K562 (cell line): ENCODE results near the gene CTNS. TPM values are rescaled to one million over a fixed set of nuclear protein-coding genes. Genes with fewer than 3 reads are reported as not detected.

Experiments used
- ATAC-seq: fragments of 200-7000 bp; cut with Tn5 transposase; 3 replicates; pipeline ENCODE4 v1.9.1; 2020; ENCODE audit warnings: moderate library complexity
- BruUV-seq: library from RNA; stranded (reverse); fragments of 400-500 nt; replicated peaks from 2 replicates; lab custom pipeline; 2021; lab: Mats Ljungman, UMichigan
- CTCF ChIA-PET: fragments of 300-600 bp; formaldehyde crosslinking; extraction: SDS; loops from one replicate; lab custom pipeline; 2021; ENCODE audit warnings: low intra/inter-chr PET ratio; lab: Yijun Ruan, JAX
- POLR2A ChIA-PET: fragments of 300-600, 350-650 bp; sonication (Branson Sonifier 250); formaldehyde crosslinking; extraction: SDS; loops from one replicate; lab custom pipeline; 2021; ENCODE audit warnings: antibody characterized with exemption, inconsistent platforms; lab: Yijun Ruan, JAX
- DNase-seq, 4 experiments: peaks; one replicate each; pipeline versions ENCODE4 v3.0.0 to v3.0.0-alpha.2; 2011 to 2018; ENCODE audit warnings: low spot score in 3 of 4, mixed read lengths in 3 of 4; ENCODE audit errors: extremely low read depth in 1 of 4
- FAIRE-seq: peaks from 2 replicates; lab custom pipeline; 2011; peaks lifted over from hg19 to GRCh38; lab: Jason Lieb, UNC
- H2AFZ ChIP-seq: 2 replicates; pipeline ENCODE4 v1.6.0; 2011; ENCODE audit warnings: low read depth, low read length, control low read depth, inconsistent platforms
- H3K27ac ChIP-seq: fragments of 200-600 bp; 3 replicates; pipeline ENCODE4 v1.8.0; 2011; ENCODE audit warnings: low read depth, mild to moderate bottlenecking, control low read depth, inconsistent platforms, low read length, moderate library complexity, mixed read lengths; ENCODE audit errors: extremely low read depth
- H3K27me3 ChIP-seq, 2 experiments: fragments of 300-600 bp in 1 of 2; 2 replicates in 1 of 2; 3 replicates in 1 of 2; pipeline versions ENCODE4 v1.6.0 to v1.8.0; 2011; ENCODE audit warnings: inconsistent platforms in 2 of 2, low read length in 2 of 2, mild to moderate bottlenecking in 1 of 2, mixed read lengths in 1 of 2, moderate library complexity in 1 of 2; ENCODE audit not compliant: control insufficient read depth in 2 of 2, insufficient read depth in 2 of 2
- H3K36me3 ChIP-seq: fragments of 300-600 bp; 3 replicates; pipeline ENCODE4 v1.8.0; 2011; ENCODE audit warnings: mild to moderate bottlenecking, low read length, inconsistent platforms; ENCODE audit not compliant: control insufficient read depth, insufficient read depth
- H3K4me1 ChIP-seq, 2 experiments: fragments of 200-600 bp in 1 of 2; replicated peaks in 1 of 2; 2 replicates in 1 of 2; 3 replicates in 1 of 2; pipeline versions ENCODE4 v1.5.1 to v1.8.0; 2011; ENCODE audit warnings: inconsistent platforms in 2 of 2, low read length in 2 of 2, mild to moderate bottlenecking in 1 of 2, mixed read lengths in 1 of 2, moderate library complexity in 1 of 2; ENCODE audit not compliant: control insufficient read depth in 2 of 2, insufficient read depth in 2 of 2
- H3K4me2 ChIP-seq: 2 replicates; pipeline ENCODE4 v1.6.1; 2011; ENCODE audit warnings: low read length, control low read depth, inconsistent platforms, mixed read lengths; ENCODE audit not compliant: insufficient read depth
- H3K4me3 ChIP-seq: fragments of 200-600 bp; sonication (generic), shearing (Covaris generic); 2 replicates; pipeline ENCODE4 v1.5.1; 2016; ENCODE audit warnings: control low read depth, inconsistent platforms
- H3K79me2 ChIP-seq: fragments of 200-600 bp; 3 replicates; pipeline ENCODE4 v1.8.0; 2011; ENCODE audit warnings: low read length, inconsistent platforms; ENCODE audit not compliant: control insufficient read depth, insufficient read depth
- H3K9ac ChIP-seq, 2 experiments: 2 replicates each; pipeline versions ENCODE4 v1.6.0 to v1.6.1; 2011; ENCODE audit warnings: low read depth in 2 of 2, low read length in 2 of 2, control low read depth in 1 of 2, inconsistent platforms in 1 of 2, mild to moderate bottlenecking in 1 of 2, mixed read lengths in 1 of 2; ENCODE audit not compliant: insufficient read depth in 1 of 2
- H3K9me1 ChIP-seq: one replicate; pipeline ENCODE4 v1.6.0; 2011; ENCODE audit warnings: inconsistent platforms, mild to moderate bottlenecking, low read length, moderate library complexity; ENCODE audit not compliant: control insufficient read depth, insufficient read depth
- H3K9me3 ChIP-seq: replicated peaks from 2 replicates; pipeline ENCODE4 v1.5.1; 2011; ENCODE audit warnings: low read depth, low read length, inconsistent platforms; ENCODE audit not compliant: control insufficient read depth, insufficient read depth
- H4K20me1 ChIP-seq: replicated peaks from 2 replicates; pipeline ENCODE4 v1.6.1; 2011; ENCODE audit warnings: low read length, inconsistent platforms, mixed read lengths; ENCODE audit not compliant: control insufficient read depth, insufficient read depth
- DIDO1 ChIP-seq: fragments of 450-650 bp; IDR thresholded peaks from 2 replicates; pipeline ENCODE4 v1.6.1; 2016; ENCODE audit warnings: low read depth, missing biosample characterization, missing genetic modification characterization
- HDAC8 ChIP-seq: fragments of 450-650 bp; IDR thresholded peaks from 2 replicates; pipeline ENCODE4 v1.6.1; 2016; ENCODE audit warnings: mild to moderate bottlenecking, missing genetic modification characterization, moderate library complexity, missing compliant biosample characterization
- MCM3 ChIP-seq: fragments of 450-650 bp; IDR thresholded peaks from 2 replicates; pipeline ENCODE4 v1.6.1; 2016
- MYC ChIP-seq, 2 experiments: fragments of 250-450 bp in 1 of 2; sonication (Bioruptor Pico) in 1 of 2; IDR thresholded peaks; 2 replicates each; pipeline versions ENCODE4 v1.5.1 to v1.6.1; 2012 to 2021; ENCODE audit warnings: low read depth in 2 of 2, borderline replicate concordance in 1 of 2, improper control_type of control experiment in 1 of 2, low read length in 1 of 2, mild to moderate bottlenecking in 1 of 2, moderate library complexity in 1 of 2
- ZNF324 ChIP-seq: fragments of 250-450 bp; sonication (Bioruptor Pico); IDR thresholded peaks from 2 replicates; pipeline ENCODE4 v1.4.0; 2020; ENCODE audit warnings: mild to moderate bottlenecking
- WGBS: fragments of 100-300 bp; shearing (Covaris generic); methylation state at CpG from one replicate; pipeline ENCODE4 v1.1.6; 2016; ENCODE audit warnings: low coverage, mixed read lengths; ENCODE audit not compliant: insufficient coverage; ENCODE audit errors: missing lambda C conversion rate; 5-methylcytosine and 5-hydroxymethylcytosine counted together
- in situ Hi-C: fragments of 300-500 bp; cut with MboI; formaldehyde crosslinking; loops from 4 replicates; pipeline ENCODE4 v1.15.0; 2018; ENCODE audit warnings: inconsistent platforms, mixed read lengths
- intact Hi-C: fragments of 100-400 bp; cut with micrococcal nuclease; formaldehyde crosslinking; loops from 2 replicates; pipeline ENCODE4 v1.14.2; 2022
- polyA plus RNA-seq, 8 experiments: library from polyadenylated mRNA; depleted of rRNA in 4 of 8; stranded (reverse) in 5 of 8; unstranded in 3 of 8; fragments of >200 nt; fragmentation: Nextera tagmentation in 2 of 8; fragmentation: Illumina TruSeq in 1 of 8; extraction: Ambion mirVana in 2 of 8; extraction: Trizol in 1 of 8; gene quantifications; 2 replicates each; pipeline versions ENCODE4 v1.2.1 to v1.2.3, GENCODE V29; 2011 to 2014; ENCODE audit warnings: inconsistent platforms in 1 of 8, missing spikeins in 1 of 8
- total RNA-seq, 7 experiments: library from RNA; depleted of rRNA in 6 of 7; stranded (reverse); fragments of >200 nt in 6 of 7; fragmentation: Illumina TruSeq in 2 of 7; extraction: Trizol in 2 of 7; gene quantifications; 2 replicates each; pipeline versions ENCODE4 v1.2.1 to v1.2.3, GENCODE V29; 2011 to 2021; ENCODE audit warnings: low replicate concordance in 1 of 7
- TF ChIP-seq, protein P1 (sequence below): sonication (generic); formaldehyde crosslinking; IDR thresholded peaks from 2 replicates; pipeline ENCODE4 v1.8.0; 2022; ENCODE audit warnings: mild to moderate bottlenecking, missing genetic modification reagents

CTNS gene
- total and polyA plus RNA-seq, 9 of the 15 experiments (the other 6 are each of a cell fraction or from before 2014, with no cell fraction given): 0.66 to 8.4 (median 4.9) TPM

DNA sequence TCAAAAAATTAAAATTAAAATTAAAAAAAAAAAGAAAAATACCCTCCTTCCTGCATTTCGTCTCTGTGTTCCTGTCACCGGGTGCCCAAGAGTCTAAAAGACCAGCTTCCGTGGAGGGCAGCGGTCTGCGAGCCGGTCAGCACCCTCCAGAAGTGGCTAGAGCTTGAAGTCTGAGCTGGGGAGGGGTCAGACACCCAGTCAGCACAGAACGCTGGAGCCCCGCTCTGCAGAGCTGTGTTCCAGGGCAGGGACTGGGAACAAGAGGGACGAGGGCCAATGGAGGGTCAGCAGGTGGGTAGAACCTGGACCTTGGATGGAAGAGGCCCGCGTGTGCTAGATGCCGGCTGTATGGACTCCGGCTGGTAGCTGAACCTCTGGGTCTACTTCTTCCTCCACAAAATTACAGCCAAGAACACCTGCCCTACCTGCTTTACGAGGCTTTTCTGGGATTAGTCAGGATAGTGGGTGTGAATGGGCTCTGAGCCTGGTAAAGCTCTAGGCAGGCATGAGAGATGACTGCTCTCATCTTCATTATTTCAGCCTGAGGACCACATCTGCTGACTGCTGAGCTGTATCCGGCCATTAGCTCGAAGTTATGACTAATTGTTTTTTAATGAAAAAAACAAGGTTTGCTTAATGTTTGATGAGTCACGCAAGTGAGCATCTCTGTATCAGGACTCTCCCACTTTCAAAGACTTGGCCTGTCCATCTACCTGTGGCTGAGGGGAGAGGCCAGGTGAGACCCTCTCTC, 33.3 kb upstream of the CTNS start:
- intact Hi-C loops: loop anchor here (5.0 to 10.0 kb wide), 2 partner anchors 34 to 92 kb away; partner anchors contain the start of genes CTNS, P2RX5 and SHPK
- WGBS: 70% methylated on average over 7 of the region's 17 CpGs
- H3K9me3 ChIP-seq: no peaks in the 10 kb centered on the region
- no peaks in the 10 kb centered on the region for H3K79me2 ChIP-seq
- H2AFZ ChIP-seq: no peak overlapping the region
- FAIRE-seq (no peak), ATAC-seq (no peak), DNase-seq (no peak)
- H3K27ac ChIP-seq: no peak overlapping the region
- H3K27me3 ChIP-seq: no peaks in the 10 kb centered on the region
- no peaks in the 10 kb centered on the region for H3K9me1 ChIP-seq
- TF ChIP-seq, protein P1, sequence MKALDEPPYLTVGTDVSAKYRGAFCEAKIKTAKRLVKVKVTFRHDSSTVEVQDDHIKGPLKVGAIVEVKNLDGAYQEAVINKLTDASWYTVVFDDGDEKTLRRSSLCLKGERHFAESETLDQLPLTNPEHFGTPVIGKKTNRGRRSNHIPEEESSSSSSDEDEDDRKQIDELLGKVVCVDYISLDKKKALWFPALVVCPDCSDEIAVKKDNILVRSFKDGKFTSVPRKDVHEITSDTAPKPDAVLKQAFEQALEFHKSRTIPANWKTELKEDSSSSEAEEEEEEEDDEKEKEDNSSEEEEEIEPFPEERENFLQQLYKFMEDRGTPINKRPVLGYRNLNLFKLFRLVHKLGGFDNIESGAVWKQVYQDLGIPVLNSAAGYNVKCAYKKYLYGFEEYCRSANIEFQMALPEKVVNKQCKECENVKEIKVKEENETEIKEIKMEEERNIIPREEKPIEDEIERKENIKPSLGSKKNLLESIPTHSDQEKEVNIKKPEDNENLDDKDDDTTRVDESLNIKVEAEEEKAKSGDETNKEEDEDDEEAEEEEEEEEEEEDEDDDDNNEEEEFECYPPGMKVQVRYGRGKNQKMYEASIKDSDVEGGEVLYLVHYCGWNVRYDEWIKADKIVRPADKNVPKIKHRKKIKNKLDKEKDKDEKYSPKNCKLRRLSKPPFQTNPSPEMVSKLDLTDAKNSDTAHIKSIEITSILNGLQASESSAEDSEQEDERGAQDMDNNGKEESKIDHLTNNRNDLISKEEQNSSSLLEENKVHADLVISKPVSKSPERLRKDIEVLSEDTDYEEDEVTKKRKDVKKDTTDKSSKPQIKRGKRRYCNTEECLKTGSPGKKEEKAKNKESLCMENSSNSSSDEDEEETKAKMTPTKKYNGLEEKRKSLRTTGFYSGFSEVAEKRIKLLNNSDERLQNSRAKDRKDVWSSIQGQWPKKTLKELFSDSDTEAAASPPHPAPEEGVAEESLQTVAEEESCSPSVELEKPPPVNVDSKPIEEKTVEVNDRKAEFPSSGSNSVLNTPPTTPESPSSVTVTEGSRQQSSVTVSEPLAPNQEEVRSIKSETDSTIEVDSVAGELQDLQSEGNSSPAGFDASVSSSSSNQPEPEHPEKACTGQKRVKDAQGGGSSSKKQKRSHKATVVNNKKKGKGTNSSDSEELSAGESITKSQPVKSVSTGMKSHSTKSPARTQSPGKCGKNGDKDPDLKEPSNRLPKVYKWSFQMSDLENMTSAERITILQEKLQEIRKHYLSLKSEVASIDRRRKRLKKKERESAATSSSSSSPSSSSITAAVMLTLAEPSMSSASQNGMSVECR (CRISPR knock-in tag): no peak
- no peak for TF ChIP-seq MYC (IDR thresholded peaks at IDR 0.05; ENCODE audit: low read depth, low read length)
- no peak for TF ChIP-seq MYC (CRISPR knock-in tag; IDR thresholded peaks at IDR 0.05; ENCODE audit: borderline replicate concordance, low read depth)
- no peak for TF ChIP-seq HDAC8
- no peak for TF ChIP-seq MCM3
- TF ChIP-seq DIDO1: no peak
- TF ChIP-seq ZNF324: no peak
- H4K20me1 ChIP-seq: no peaks in the 10 kb centered on the region
- ChIA-PET POLR2A (no interaction called here), CTCF (interaction anchor here (1.5 kb wide), 1 partner anchor 89 kb away, joined by 9 read pairs; no protein-coding TSS in a partner anchor)
- no peak overlapping the region for H3K4me2 ChIP-seq
- no peaks in the 10 kb centered on the region; the same call in 2 of the 3 replicates for H3K36me3 ChIP-seq
- no TSS peak for BruUV-seq
- in situ Hi-C loops: no loop called here
- peaks cover 0 to 4% of the 10 kb centered on the region in 2 experiments; a peak in 2 of 5 replicates for H3K4me1 ChIP-seq
- H3K9ac ChIP-seq: no peak overlapping the region
- no peak overlapping the region for H3K4me3 ChIP-seq
